Suprapubic skin (tissue), 4 donors: ENCODE measurements around the gene RASD2.

Experiments used
- POLR2A ChIP-seq, 2 donors: fragments of 450-650 bp; IDR thresholded peaks; one replicate each; pipeline ENCODE4 v1.6.1; 2017; ENCODE audit warnings: antibody characterized with exemption in 2 of 2, mild to moderate bottlenecking in 2 of 2, moderate library complexity in 2 of 2
- POLR2AphosphoS5 ChIP-seq, 3 donors: sonication (generic); formaldehyde crosslinking; IDR thresholded peaks; one replicate each; pipeline ENCODE4 v1.6.1; 2017; ENCODE audit warnings: antibody characterized with exemption in 3 of 3
- TF ChIP-seq, protein P1 (sequence below), 2 donors: fragments of 200-600 bp in 1 of 2; fragments of 450-650 bp in 1 of 2; sonication (generic) in 1 of 2; IDR thresholded peaks; one replicate each; pipeline ENCODE4 v1.5.1; 2016 to 2019; ENCODE audit warnings: antibody characterized with exemption in 2 of 2, mild to moderate bottlenecking in 1 of 2, moderate library complexity in 1 of 2

DNA sequence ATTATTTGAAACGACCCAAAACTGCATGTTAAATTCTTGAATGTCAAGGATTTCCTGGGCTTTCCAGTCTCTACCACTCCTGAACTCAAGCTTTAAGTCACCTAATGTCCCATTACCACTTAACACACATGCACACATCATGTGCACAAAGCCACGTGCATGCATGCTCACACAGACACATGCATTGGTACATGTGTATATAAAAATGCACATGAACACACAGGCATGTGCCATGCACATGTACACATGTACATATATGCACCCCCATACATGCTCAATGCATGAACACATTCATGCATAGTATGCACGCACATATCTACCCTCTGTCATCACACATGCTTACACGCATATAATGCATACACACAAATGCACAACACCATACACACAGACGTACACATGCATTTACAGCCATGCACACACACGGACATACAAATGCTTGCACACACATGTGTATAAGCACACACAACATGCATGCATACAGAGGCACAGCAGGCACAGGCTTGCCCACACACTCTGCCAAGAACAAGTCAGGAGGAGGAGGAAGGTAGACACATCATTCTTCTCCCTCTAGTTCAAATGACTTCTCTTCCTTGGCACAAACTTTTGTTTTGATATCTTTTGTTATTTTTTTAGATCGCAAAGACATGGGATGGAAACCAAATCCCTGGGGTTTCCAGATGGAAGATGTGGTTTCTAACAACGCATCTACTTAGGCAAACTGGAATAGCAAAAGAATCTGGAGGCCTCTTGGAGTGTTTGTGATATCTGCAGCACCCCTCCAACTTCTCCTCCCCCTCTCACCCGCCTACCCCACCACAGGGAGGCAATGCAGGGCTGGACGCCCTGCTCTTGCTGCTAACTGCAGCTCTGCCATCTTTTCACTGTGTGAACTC lies 24.6 kb downstream of the RASD2 start:
- TF ChIP-seq, protein P1, sequence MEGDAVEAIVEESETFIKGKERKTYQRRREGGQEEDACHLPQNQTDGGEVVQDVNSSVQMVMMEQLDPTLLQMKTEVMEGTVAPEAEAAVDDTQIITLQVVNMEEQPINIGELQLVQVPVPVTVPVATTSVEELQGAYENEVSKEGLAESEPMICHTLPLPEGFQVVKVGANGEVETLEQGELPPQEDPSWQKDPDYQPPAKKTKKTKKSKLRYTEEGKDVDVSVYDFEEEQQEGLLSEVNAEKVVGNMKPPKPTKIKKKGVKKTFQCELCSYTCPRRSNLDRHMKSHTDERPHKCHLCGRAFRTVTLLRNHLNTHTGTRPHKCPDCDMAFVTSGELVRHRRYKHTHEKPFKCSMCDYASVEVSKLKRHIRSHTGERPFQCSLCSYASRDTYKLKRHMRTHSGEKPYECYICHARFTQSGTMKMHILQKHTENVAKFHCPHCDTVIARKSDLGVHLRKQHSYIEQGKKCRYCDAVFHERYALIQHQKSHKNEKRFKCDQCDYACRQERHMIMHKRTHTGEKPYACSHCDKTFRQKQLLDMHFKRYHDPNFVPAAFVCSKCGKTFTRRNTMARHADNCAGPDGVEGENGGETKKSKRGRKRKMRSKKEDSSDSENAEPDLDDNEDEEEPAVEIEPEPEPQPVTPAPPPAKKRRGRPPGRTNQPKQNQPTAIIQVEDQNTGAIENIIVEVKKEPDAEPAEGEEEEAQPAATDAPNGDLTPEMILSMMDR (IDR thresholded peaks at IDR 0.05), result no peak
- TF ChIP-seq POLR2A (IDR thresholded peaks at IDR 0.05) (no peak), POLR2AphosphoS5 (IDR thresholded peaks at IDR 0.05) (no peak)
